ENCODE measurements around the gene RASSF5. TPM values are rescaled to one million over a fixed set of nuclear protein-coding genes. Genes with fewer than 3 reads are reported as not detected.

RASSF5 gene
- total and polyA plus RNA-seq, 9 of the 15 experiments (the other 6 are each of a cell fraction or from before 2014, with no cell fraction given) = 6.1 to 41.0 (median 25.2) TPM

DNA sequence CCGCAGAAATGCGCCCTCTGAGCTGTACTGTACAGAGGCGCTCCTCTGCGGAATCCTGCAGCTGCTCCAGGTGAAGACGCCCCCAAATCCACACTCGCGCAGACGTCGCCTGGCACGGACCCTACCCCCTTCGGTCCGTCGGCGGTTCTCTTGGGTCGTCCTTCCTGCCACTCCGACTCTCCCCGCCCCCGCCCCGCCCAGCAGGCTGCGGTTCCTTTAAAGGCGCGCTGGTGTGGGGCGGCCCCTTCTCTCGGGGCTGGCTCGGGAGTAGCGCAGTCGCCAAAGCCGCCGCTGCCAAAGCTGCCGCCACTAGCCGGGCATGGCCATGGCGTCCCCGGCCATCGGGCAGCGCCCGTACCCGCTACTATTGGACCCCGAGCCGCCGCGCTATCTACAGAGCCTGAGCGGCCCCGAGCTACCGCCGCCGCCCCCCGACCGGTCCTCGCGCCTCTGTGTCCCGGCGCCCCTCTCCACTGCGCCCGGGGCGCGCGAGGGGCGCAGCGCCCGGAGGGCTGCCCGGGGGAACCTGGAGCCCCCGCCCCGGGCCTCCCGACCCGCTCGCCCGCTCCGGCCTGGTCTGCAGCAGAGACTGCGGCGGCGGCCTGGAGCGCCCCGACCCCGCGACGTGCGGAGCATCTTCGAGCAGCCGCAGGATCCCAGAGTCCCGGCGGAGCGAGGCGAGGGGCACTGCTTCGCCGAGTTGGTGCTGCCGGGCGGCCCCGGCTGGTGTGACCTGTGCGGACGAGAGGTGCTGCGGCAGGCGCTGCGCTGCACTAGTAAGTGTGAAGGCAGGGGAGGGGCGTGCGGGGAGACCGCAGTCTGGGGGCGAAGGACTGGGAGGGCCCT lies at the start of gene RASSF5 (continued):
- TF ChIP-seq, protein P1, sequence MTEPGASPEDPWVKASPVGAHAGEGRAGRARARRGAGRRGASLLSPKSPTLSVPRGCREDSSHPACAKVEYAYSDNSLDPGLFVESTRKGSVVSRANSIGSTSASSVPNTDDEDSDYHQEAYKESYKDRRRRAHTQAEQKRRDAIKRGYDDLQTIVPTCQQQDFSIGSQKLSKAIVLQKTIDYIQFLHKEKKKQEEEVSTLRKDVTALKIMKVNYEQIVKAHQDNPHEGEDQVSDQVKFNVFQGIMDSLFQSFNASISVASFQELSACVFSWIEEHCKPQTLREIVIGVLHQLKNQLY (CRISPR knock-in tag; conservative IDR thresholded peaks at IDR 0.05) = no peak
- no peak for TF ChIP-seq CEBPB (tag; IDR thresholded peaks at IDR 0.05)
- no peak for TF ChIP-seq HLTF (IDR thresholded peaks at IDR 0.05)
- no peak for TF ChIP-seq CCAR2 (IDR thresholded peaks at IDR 0.05; ENCODE audit: low read depth, low read length)
- TF ChIP-seq, protein P2, sequence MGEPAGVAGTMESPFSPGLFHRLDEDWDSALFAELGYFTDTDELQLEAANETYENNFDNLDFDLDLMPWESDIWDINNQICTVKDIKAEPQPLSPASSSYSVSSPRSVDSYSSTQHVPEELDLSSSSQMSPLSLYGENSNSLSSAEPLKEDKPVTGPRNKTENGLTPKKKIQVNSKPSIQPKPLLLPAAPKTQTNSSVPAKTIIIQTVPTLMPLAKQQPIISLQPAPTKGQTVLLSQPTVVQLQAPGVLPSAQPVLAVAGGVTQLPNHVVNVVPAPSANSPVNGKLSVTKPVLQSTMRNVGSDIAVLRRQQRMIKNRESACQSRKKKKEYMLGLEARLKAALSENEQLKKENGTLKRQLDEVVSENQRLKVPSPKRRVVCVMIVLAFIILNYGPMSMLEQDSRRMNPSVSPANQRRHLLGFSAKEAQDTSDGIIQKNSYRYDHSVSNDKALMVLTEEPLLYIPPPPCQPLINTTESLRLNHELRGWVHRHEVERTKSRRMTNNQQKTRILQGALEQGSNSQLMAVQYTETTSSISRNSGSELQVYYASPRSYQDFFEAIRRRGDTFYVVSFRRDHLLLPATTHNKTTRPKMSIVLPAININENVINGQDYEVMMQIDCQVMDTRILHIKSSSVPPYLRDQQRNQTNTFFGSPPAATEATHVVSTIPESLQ (CRISPR knock-in tag; IDR thresholded peaks at IDR 0.05) = no peak
- TF ChIP-seq, protein P3, sequence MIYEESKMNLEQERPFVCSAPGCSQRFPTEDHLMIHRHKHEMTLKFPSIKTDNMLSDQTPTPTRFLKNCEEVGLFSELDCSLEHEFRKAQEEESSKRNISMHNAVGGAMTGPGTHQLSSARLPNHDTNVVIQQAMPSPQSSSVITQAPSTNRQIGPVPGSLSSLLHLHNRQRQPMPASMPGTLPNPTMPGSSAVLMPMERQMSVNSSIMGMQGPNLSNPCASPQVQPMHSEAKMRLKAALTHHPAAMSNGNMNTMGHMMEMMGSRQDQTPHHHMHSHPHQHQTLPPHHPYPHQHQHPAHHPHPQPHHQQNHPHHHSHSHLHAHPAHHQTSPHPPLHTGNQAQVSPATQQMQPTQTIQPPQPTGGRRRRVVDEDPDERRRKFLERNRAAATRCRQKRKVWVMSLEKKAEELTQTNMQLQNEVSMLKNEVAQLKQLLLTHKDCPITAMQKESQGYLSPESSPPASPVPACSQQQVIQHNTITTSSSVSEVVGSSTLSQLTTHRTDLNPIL (CRISPR knock-in tag; IDR thresholded peaks at IDR 0.05) = no peak
- TF ChIP-seq BRD4 (IDR thresholded peaks at IDR 0.05) = no peak
- TF ChIP-seq ZNF507 (tag; conservative IDR thresholded peaks at IDR 0.05) = no peak
- TF ChIP-seq ZNF75A (CRISPR knock-in tag; IDR thresholded peaks at IDR 0.05) = no peak
- TF ChIP-seq, protein P4, sequence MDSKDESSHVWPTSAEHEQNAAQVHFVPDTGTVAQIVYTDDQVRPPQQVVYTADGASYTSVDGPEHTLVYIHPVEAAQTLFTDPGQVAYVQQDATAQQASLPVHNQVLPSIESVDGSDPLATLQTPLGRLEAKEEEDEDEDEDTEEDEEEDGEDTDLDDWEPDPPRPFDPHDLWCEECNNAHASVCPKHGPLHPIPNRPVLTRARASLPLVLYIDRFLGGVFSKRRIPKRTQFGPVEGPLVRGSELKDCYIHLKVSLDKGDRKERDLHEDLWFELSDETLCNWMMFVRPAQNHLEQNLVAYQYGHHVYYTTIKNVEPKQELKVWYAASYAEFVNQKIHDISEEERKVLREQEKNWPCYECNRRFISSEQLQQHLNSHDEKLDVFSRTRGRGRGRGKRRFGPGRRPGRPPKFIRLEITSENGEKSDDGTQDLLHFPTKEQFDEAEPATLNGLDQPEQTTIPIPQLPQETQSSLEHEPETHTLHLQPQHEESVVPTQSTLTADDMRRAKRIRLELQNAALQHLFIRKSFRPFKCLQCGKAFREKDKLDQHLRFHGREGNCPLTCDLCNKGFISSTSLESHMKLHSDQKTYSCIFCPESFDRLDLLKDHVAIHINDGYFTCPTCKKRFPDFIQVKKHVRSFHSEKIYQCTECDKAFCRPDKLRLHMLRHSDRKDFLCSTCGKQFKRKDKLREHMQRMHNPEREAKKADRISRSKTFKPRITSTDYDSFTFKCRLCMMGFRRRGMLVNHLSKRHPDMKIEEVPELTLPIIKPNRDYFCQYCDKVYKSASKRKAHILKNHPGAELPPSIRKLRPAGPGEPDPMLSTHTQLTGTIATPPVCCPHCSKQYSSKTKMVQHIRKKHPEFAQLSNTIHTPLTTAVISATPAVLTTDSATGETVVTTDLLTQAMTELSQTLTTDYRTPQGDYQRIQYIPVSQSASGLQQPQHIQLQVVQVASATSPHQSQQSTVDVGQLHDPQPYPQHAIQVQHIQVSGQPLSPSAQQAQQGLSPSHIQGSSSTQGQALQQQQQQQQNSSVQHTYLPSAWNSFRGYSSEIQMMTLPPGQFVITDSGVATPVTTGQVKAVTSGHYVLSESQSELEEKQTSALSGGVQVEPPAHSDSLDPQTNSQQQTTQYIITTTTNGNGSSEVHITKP (IDR thresholded peaks at IDR 0.05; ENCODE audit: partially characterized antibody) = no peak
- TF ChIP-seq MYBL2 (IDR thresholded peaks at IDR 0.05; ENCODE audit: low read depth) = no peak
- no peak for TF ChIP-seq MYBL2 (CRISPR knock-in tag; IDR thresholded peaks at IDR 0.05; ENCODE audit: borderline replicate concordance)
- no peak for TF ChIP-seq ELF2 (CRISPR knock-in tag; IDR thresholded peaks at IDR 0.05)
- TF ChIP-seq, protein P5, sequence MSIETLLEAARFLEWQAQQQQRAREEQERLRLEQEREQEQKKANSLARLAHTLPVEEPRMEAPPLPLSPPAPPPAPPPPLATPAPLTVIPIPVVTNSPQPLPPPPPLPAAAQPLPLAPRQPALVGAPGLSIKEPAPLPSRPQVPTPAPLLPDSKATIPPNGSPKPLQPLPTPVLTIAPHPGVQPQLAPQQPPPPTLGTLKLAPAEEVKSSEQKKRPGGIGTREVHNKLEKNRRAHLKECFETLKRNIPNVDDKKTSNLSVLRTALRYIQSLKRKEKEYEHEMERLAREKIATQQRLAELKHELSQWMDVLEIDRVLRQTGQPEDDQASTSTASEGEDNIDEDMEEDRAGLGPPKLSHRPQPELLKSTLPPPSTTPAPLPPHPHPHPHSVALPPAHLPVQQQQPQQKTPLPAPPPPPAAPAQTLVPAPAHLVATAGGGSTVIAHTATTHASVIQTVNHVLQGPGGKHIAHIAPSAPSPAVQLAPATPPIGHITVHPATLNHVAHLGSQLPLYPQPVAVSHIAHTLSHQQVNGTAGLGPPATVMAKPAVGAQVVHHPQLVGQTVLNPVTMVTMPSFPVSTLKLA (conservative IDR thresholded peaks at IDR 0.05) = no peak
- TF ChIP-seq, protein P6, sequence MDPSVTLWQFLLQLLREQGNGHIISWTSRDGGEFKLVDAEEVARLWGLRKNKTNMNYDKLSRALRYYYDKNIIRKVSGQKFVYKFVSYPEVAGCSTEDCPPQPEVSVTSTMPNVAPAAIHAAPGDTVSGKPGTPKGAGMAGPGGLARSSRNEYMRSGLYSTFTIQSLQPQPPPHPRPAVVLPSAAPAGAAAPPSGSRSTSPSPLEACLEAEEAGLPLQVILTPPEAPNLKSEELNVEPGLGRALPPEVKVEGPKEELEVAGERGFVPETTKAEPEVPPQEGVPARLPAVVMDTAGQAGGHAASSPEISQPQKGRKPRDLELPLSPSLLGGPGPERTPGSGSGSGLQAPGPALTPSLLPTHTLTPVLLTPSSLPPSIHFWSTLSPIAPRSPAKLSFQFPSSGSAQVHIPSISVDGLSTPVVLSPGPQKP (CRISPR knock-in tag; IDR thresholded peaks at IDR 0.05) = no peak
- TF ChIP-seq BCOR (IDR thresholded peaks at IDR 0.05) = no peak

Data from K562 (cell line).